ENCODE data around the gene IFITM1. TPM values are rescaled to one million over a fixed set of nuclear protein-coding genes. Genes with fewer than 3 reads are reported as not detected.

Gene IFITM1
- total RNA-seq, 1 donor from 2014 or later = 128 TPM

- no peaks in the 10 kb centered on the region for H3K36me3 ChIP-seq
- peaks cover 32% of the 10 kb centered on the region for H3K4me1 ChIP-seq
- no peaks in the 10 kb centered on the region for H3K9me3 ChIP-seq
- no peak for DNase-seq
- H3K4me3 ChIP-seq = no peak overlapping the region
- no peak overlapping the region for H3K27ac ChIP-seq
- H3K27me3 ChIP-seq (ENCODE audit: low read depth) = no peaks in the 10 kb centered on the region
- no peak for TF ChIP-seq CTCF (IDR thresholded peaks at IDR 0.05)
- no peak for ATAC-seq
- intact Hi-C loops (cut with DNase I) = loop anchor here (10.0 kb wide), 1 partner anchor 46 kb away; the partner anchor contains the start of gene IFITM2
Observed at GRCh38 chr11:350723-351255, 36.9 kb downstream of the IFITM1 start.

GRCh38 chr11:351411-351810 lies 37.6 kb downstream of the IFITM1 start:
- no peak overlapping the region for H3K27ac ChIP-seq
- H3K36me3 ChIP-seq = no peaks in the 10 kb centered on the region
- no peaks in the 10 kb centered on the region for H3K9me3 ChIP-seq
- H3K27me3 ChIP-seq (ENCODE audit: low read depth) = no peaks in the 10 kb centered on the region
- no peak for ATAC-seq
- intact Hi-C loops (cut with DNase I) = loop anchor here (10.0 kb wide), 1 partner anchor 47 kb away; the partner anchor contains the start of gene IFITM2
- DNase-seq = no peak
- TF ChIP-seq CTCF (IDR thresholded peaks at IDR 0.05) = no peak
- H3K4me1 ChIP-seq = peaks cover 32% of the 10 kb centered on the region
- no peak overlapping the region for H3K4me3 ChIP-seq

- Histone ChIP-seq H3K27ac (peak overlapping the region; percentile 96), H3K36me3 (no peaks in the 10 kb centered on the region), H3K4me1 (peaks cover 32% of the 10 kb centered on the region), H3K27me3 (ENCODE audit: low read depth) (no peaks in the 10 kb centered on the region), H3K9me3 (no peaks in the 10 kb centered on the region), H3K4me3 (no peak overlapping the region)
- intact Hi-C loops (cut with DNase I) = loop anchor here (10.0 kb wide), 1 partner anchor 48 kb away; the partner anchor contains the start of gene IFITM2
- DNase-seq (no peak), ATAC-seq (no peak)
- TF ChIP-seq CTCF (IDR thresholded peaks at IDR 0.05) = no peak
Observed at GRCh38 chr11:352456-353031, 38.7 kb downstream of the IFITM1 start.

GRCh38 chr11:353179-353873 lies 39.5 kb downstream of the IFITM1 start:
- Histone ChIP-seq H3K4me3 (no peak overlapping the region), H3K36me3 (no peaks in the 10 kb centered on the region), H3K9me3 (no peaks in the 10 kb centered on the region), H3K27me3 (ENCODE audit: low read depth) (no peaks in the 10 kb centered on the region), H3K27ac (peak overlapping the region; percentile 96), H3K4me1 (peaks cover 32% of the 10 kb centered on the region)
- ATAC-seq (peak; percentile 30 to 36), DNase-seq (peak; percentile 73)
- TF ChIP-seq CTCF (IDR thresholded peaks at IDR 0.05) = no peak
- intact Hi-C loops (cut with DNase I) = loop anchor here (10.0 kb wide), 1 partner anchor 49 kb away; the partner anchor contains the start of gene IFITM2

GRCh38 chr11:355581-356458 lies 42.0 kb downstream of the IFITM1 start:
- Histone ChIP-seq H3K27ac (peak overlapping the region; percentile 96), H3K4me3 (peak overlapping the region; percentile 51), H3K9me3 (no peaks in the 10 kb centered on the region), H3K36me3 (no peaks in the 10 kb centered on the region), H3K4me1 (peaks cover 32% of the 10 kb centered on the region), H3K27me3 (ENCODE audit: low read depth) (no peaks in the 10 kb centered on the region)
- ATAC-seq (peak; percentile 91 to 92), DNase-seq (peak; percentile 92)
- no peak for TF ChIP-seq CTCF (IDR thresholded peaks at IDR 0.05)
- intact Hi-C loops (cut with DNase I) = loop anchor here (10.0 kb wide), 1 partner anchor 51 kb away; the partner anchor contains the start of gene IFITM2
